HepG2 (cell line): ENCODE measurements around the gene TIMM10. TPM values are rescaled to one million over a fixed set of nuclear protein-coding genes. Genes with fewer than 3 reads are reported as not detected.

Experiments
- BORCS8-MEF2B ChIP-seq: sonication (generic); formaldehyde crosslinking; IDR thresholded peaks from 2 replicates; pipeline ENCODE4 v1.8.0; 2022; ENCODE audit warnings: mild to moderate bottlenecking, missing genetic modification reagents
- CBX2 ChIP-seq, 2 experiments: fragments of 200-600 bp in 1 of 2; sonication (generic); formaldehyde crosslinking in 1 of 2; IDR thresholded peaks; 2 replicates each; pipeline versions ENCODE4 v1.7.0 to v1.8.1; 2018 to 2022; ENCODE audit warnings: low read depth in 2 of 2, low read length in 1 of 2, mild to moderate bottlenecking in 1 of 2, missing genetic modification reagents in 1 of 2
- CREM ChIP-seq, 2 experiments: sonication (generic) in 1 of 2; formaldehyde crosslinking in 1 of 2; IDR thresholded peaks; 2 replicates each; pipeline versions ENCODE4 v1.4.0 to v1.6.1; 2016 to 2020; ENCODE audit warnings: antibody characterized with exemption in 1 of 2, mild to moderate bottlenecking in 1 of 2, missing genetic modification reagents in 1 of 2
- DPF2 ChIP-seq: sonication (generic); formaldehyde crosslinking; IDR thresholded peaks from 2 replicates; pipeline ENCODE4 v1.4.0; 2020; ENCODE audit warnings: mild to moderate bottlenecking, low read depth, missing genetic modification reagents, borderline replicate concordance
- ELF4 ChIP-seq: sonication (generic); formaldehyde crosslinking; IDR thresholded peaks from 2 replicates; pipeline ENCODE4 v1.5.0; 2020; ENCODE audit warnings: missing genetic modification reagents, mild to moderate bottlenecking, moderate library complexity, borderline replicate concordance
- GFI1 ChIP-seq: sonication (generic); formaldehyde crosslinking; IDR thresholded peaks from 2 replicates; pipeline ENCODE4 v1.5.0; 2020; ENCODE audit warnings: missing genetic modification reagents, mild to moderate bottlenecking, borderline replicate concordance
- IRX3 ChIP-seq: sonication (generic); formaldehyde crosslinking; IDR thresholded peaks from 2 replicates; pipeline ENCODE4 v1.8.1; 2023; ENCODE audit warnings: mild to moderate bottlenecking, low read depth, missing genetic modification reagents, borderline replicate concordance
- MLX ChIP-seq: IDR thresholded peaks from 2 replicates; pipeline ENCODE4 v1.6.1; 2016
- PBX3 ChIP-seq: sonication (generic); formaldehyde crosslinking; IDR thresholded peaks from 2 replicates; pipeline ENCODE4 v1.8.1; 2023; ENCODE audit warnings: missing genetic modification reagents, inconsistent platforms, borderline replicate concordance
- THAP7 ChIP-seq: sonication (generic); formaldehyde crosslinking; IDR thresholded peaks from 2 replicates; pipeline ENCODE4 v1.8.1; 2023; ENCODE audit warnings: mild to moderate bottlenecking, missing genetic modification reagents
- THAP9 ChIP-seq: sonication (generic); formaldehyde crosslinking; IDR thresholded peaks from 2 replicates; pipeline ENCODE4; 2020; ENCODE audit warnings: missing genetic modification reagents, mild to moderate bottlenecking, borderline replicate concordance
- USF2 ChIP-seq, 2 experiments: sonication (generic) in 1 of 2; formaldehyde crosslinking in 1 of 2; IDR thresholded peaks; 2 replicates each; pipeline versions ENCODE4 v1.5.1 to v1.6.1; 2011 to 2020; ENCODE audit warnings: borderline replicate concordance in 1 of 2, low read depth in 1 of 2, low read length in 1 of 2, mild to moderate bottlenecking in 1 of 2, missing genetic modification reagents in 1 of 2, moderate library complexity in 1 of 2
- ZNF513 ChIP-seq: sonication (generic); formaldehyde crosslinking; conservative IDR thresholded peaks from 2 replicates; pipeline ENCODE4 v1.5.0; 2020; ENCODE audit warnings: missing genetic modification reagents
- ZNF550 ChIP-seq: sonication (generic); formaldehyde crosslinking; IDR thresholded peaks from 2 replicates; pipeline ENCODE4 v1.4.0; 2020; ENCODE audit warnings: mild to moderate bottlenecking, missing genetic modification reagents, borderline replicate concordance
- ZNF839 ChIP-seq: sonication (generic); formaldehyde crosslinking; IDR thresholded peaks from 2 replicates; pipeline ENCODE4 v1.4.0; 2020; ENCODE audit warnings: missing genetic modification reagents, mild to moderate bottlenecking, borderline replicate concordance
- polyA plus RNA-seq, 8 experiments: library from polyadenylated mRNA; depleted of rRNA in 3 of 8; stranded (reverse) in 7 of 8; unstranded in 1 of 8; fragments of >200 nt; fragmentation: Illumina TruSeq in 4 of 8; extraction: Trizol in 4 of 8; gene quantifications; 2 replicates each; pipeline versions ENCODE4 v1.2.1 to v1.2.3, GENCODE V29; 2011 to 2016; ENCODE audit warnings: low read depth in 4 of 8, missing spikeins in 1 of 8, mixed read lengths in 1 of 8; ENCODE audit not compliant: insufficient read depth in 1 of 8
- total RNA-seq, 5 experiments: library from RNA; depleted of rRNA; stranded (reverse); fragments of >200 nt; fragmentation: Illumina TruSeq; extraction: Trizol; gene quantifications; 2 replicates each; pipeline ENCODE4 v1.2.3, GENCODE V29; 2016; ENCODE audit warnings: low read depth in 1 of 5

TIMM10 gene
- total and polyA plus RNA-seq, 2 of the 13 experiments (the other 11 are each of a cell fraction or from before 2014, with no cell fraction given), result 67.8 to 82.2 TPM

- no peak for TF ChIP-seq USF2 (IDR thresholded peaks at IDR 0.05; ENCODE audit: low read depth, low read length)
- TF ChIP-seq USF2 (CRISPR knock-in tag; IDR thresholded peaks at IDR 0.05; ENCODE audit: borderline replicate concordance), result peak; percentile 59; the same call in 1 of the 2 replicates
- TF ChIP-seq MLX (CRISPR knock-in tag), result peak; percentile 9; the same call in 1 of the 2 replicates
- peak; percentile 84 for TF ChIP-seq CREM (IDR thresholded peaks at IDR 0.05)
- no peak for TF ChIP-seq CREM (CRISPR knock-in tag; IDR thresholded peaks at IDR 0.05)
- TF ChIP-seq THAP9 (CRISPR knock-in tag), result no peak
- peak; percentile 73; the same call in 1 of the 2 replicates for TF ChIP-seq ELF4 (CRISPR knock-in tag)
- no peak for TF ChIP-seq ZNF839 (CRISPR knock-in tag)
- TF ChIP-seq GFI1 (CRISPR knock-in tag), result peak; percentile 70
- no peak for TF ChIP-seq PBX3 (CRISPR knock-in tag)
- no peak for TF ChIP-seq CBX2 (IDR thresholded peaks at IDR 0.05; ENCODE audit: low read depth, low read length)
- TF ChIP-seq CBX2 (CRISPR knock-in tag; IDR thresholded peaks at IDR 0.05; ENCODE audit: low read depth), result no peak
- TF ChIP-seq DPF2 (CRISPR knock-in tag), result peak; percentile 80
- no peak for TF ChIP-seq THAP7
- no peak for TF ChIP-seq ZNF513 (CRISPR knock-in tag)
- no peak for TF ChIP-seq ZNF550
- peak; percentile 85 for TF ChIP-seq IRX3 (CRISPR knock-in tag)
- 0 out of 2 replicates have a peak, but pooled peaks have one; percentile 29 for TF ChIP-seq BORCS8-MEF2B (CRISPR knock-in tag)
Measured at GRCh38 chr11:57497303-57498247, 33.0 kb downstream of the TIMM10 start (continued).
